Measurements from ENCODE around the gene PSMB2.

Gene PSMB2

DNA sequence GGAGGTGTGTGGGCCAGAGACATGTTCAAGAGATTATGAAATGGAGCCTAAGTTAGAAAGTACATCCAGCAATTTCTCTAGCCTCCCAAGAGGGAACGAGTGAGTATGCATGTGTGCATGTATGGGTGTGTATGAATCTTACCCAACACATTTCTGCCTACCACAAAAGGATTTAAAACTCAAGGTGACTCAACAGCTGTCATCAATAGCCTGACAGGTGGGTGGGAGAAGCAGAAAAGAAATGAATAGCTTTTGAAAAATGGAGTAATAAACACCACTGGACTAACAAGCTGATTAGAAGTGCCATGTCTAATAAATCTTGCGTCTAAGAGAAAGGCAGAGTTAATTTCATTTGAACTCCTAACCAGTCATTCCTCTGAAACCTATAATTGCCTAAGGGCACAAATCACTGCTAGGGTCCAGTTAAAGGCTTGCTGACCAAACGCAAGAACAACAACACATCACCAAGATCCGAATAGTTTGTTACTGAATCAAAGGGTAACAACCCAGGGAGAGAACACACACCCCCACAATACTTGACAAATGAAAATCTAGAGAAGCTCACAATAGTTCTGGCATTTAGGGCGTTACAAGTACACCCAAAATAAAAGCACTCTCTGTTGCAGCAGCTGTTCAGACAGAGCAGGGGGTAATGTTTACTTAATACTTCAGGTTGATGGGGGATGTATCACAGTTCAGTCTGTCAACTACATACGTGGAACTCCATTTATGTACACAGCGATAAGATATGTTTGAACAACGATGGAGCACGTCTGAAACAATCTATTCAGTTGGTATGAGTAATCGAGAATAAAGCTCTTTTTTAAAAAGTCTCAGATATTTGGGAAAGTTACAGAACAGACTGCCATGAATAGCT lies 85.5 kb downstream of the PSMB2 start:
- no peak for DNase-seq

DNA sequence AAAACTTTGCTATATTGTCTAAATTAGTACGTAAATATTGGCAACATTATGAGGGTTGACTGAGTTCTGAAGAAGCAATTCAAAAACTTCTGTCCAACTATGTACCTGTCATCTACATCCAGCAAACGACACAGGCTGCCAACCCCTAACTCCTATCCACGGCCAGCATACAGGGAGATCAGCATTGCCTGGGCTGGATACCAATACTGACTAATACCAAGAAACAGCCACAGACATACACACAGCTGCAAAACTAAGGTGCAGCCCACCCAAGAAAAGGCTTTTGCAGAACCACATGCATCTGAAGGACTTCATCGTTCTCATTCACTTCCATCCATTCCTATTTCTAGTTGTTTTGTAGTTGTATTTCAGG lies 86.1 kb downstream of the PSMB2 start:
- DNase-seq = no peak

DNA sequence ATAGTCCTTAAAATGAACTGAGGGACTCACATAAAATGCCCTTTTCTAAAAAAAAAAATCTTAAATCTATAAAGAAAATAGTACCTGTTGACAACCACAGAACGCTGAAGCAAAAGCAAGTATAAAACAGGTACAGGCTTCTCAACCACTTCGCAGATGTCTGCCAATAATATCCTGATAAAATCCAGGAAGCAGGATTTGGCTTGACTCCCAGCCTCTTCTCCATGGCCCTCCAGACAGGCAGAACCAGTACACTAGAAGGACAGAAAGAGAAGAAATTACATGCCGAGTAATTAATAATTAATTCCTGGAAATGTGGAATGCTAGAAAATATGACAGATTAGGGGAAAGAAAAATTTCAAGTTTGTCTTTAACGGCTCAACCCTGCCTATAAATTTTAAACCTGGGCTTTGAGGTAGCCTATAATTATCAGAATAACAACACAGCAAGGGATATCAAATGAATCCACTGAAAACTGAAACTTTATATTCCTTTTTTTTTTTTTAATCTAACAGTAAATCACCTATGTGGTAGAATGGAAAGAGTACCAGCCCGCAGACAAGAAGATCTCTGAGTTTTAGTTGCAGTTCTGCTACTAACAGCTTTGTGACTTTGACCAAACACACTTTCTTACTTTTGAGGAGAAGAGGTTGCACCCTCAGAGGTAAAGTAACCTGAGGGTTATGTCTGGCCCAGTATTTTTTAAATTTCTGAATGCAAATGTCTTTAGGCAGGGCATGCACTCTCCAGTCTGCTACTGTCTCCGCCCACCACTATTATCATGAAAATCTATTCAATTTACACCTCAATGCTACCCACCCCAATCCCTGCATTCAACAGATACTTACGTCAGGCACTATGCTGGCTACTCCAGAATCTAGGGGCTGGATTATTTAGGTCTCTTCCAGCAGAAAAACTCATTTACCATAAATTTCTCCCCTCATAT lies 86.8 kb downstream of the PSMB2 start:
- DNase-seq = no peak

DNA sequence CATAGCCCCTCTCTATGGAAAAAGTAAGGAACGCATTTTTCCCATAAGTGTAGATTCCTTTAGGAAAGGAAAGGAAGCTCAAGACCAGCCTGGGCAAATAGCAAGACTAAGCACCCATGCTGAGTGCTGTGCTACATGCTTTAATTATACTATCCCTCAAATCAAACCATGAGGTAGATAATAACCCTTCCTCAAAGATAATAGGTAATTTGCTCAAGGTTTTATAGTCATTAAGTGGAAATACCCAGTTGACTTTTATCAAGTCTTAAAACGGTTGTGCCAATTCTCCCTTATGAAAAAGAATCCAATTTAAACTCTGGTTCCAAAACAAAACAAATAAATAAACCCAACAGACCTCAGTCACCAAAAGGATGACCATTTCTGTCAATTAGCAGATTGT lies 87.5 kb downstream of the PSMB2 start:
- DNase-seq = no peak

Measured in right forelimb (tissue), 1 donor.